NCI-H748 treated with DMSO at 0.1 percent for 48 hours (cell line): ENCODE measurements around the gene SESN3.

Source experiments
- DNase-seq: peaks from one replicate; lab custom pipeline; 2025; lab: John Stamatoyannopoulos, UW

The SESN3 gene

GRCh38 chr11:95121698-95122097, 109.3 kb downstream of the SESN3 start:
- DNase-seq = no peak

- no peak for DNase-seq
These were observed 111.5 kb downstream of the SESN3 start for GRCh38 chr11:95119361-95120060.

- DNase-seq = no peak
These were observed 115.4 kb downstream of the SESN3 start for GRCh38 chr11:95115597-95115996.
